GM19438 (cell line): Measurements from ENCODE around the gene RALGPS1.

Experiments
- ATAC-seq: cut with Tn5 transposase; IDR thresholded peaks from one replicate; pipeline ENCODE4 v1.9.1; 2021; ENCODE audit warnings: low read depth; ENCODE audit not compliant: unreplicated experiment

Gene RALGPS1, protein sequence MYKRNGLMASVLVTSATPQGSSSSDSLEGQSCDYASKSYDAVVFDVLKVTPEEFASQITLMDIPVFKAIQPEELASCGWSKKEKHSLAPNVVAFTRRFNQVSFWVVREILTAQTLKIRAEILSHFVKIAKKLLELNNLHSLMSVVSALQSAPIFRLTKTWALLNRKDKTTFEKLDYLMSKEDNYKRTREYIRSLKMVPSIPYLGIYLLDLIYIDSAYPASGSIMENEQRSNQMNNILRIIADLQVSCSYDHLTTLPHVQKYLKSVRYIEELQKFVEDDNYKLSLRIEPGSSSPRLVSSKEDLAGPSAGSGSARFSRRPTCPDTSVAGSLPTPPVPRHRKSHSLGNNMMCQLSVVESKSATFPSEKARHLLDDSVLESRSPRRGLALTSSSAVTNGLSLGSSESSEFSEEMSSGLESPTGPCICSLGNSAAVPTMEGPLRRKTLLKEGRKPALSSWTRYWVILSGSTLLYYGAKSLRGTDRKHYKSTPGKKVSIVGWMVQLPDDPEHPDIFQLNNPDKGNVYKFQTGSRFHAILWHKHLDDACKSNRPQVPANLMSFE

DNA sequence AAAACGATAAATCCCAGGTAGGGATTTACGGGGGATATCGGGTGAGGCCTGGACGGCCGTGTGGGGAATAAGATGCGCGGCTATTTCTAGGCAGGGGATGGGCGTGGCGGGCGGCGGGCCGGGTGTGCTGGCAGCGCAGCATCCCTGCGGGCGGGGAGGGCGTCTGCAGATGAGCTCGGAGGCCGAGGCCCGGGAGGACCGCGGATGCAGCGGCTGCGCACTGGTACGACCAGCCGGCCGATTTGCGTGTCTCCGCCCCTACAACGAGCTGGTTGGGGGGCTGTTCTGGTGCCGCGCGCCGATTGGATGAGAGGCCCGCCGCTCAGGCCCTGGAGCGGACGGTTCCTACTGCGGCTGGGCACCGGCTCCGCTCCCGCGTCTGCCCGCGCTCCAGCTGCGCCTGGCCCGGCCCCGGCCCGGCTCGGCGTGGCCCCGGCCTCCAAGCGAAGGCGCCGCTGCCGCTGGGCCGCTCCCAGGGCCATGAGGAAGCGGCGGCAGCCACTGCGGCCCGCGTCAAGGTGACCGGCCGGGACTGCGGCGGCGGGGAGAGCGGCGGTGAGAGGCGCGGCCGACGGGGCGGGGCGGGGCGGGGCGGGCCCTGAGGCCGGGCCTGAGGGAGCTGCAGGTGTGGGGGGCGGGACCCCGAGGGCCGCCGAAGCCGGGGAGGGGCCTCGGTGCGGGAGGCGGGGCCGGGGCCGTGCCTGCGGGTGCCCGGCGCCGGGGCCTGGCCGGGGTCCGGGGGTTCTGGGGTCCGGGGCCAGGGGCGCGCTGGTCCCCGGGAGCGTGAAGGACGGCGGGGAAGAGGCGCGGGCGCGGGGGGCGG lies at the start of gene RALGPS1:
RALGPS1 (plus strand) TSS at position 325 of the 823 bp plus-strand sequence. CDS start 47,508 bp downstream, outside the sequence.
- ATAC-seq: peak; percentile 99

DNA sequence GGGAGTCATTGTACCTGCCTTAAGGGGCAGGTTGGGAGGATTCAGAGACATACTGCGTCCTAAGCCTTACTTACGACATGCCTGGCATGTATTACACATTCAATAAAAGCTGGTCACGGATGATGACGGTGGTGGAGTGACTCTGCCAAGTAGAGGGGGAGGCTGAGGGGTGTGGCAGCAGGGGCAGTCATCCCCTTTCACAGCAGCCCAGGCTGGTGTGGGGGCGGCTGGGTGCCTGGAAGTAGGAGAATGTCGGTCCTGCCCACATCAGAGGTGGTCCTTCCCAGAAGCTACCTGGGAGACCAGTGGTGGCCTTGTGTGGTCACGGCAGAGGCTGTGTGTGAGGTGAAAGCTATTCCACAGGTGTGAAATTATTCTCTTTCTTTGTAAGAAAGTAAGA lies 45.2 kb upstream of the RALGPS1 start:
- ATAC-seq: no peak

DNA sequence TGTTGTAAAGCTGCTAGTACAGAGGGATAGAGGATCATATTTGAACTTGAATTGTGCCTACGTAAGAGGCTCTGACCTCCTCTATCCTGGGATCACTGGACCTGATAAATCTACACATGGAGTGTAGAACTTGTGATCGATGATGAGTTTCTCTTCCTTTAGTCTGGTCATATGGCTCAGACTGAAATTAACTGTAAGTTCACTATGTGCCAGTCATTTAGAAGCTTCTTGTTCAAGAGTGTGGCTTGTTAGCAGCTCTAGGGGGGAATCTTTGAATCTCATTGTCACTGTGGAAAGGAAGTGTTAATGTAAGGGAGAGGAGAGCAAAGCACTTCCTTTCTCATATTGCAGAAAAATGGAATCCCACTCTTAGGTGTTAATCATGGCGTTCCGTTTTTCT lies 42.1 kb upstream of the RALGPS1 start:
- ATAC-seq: no peak

DNA sequence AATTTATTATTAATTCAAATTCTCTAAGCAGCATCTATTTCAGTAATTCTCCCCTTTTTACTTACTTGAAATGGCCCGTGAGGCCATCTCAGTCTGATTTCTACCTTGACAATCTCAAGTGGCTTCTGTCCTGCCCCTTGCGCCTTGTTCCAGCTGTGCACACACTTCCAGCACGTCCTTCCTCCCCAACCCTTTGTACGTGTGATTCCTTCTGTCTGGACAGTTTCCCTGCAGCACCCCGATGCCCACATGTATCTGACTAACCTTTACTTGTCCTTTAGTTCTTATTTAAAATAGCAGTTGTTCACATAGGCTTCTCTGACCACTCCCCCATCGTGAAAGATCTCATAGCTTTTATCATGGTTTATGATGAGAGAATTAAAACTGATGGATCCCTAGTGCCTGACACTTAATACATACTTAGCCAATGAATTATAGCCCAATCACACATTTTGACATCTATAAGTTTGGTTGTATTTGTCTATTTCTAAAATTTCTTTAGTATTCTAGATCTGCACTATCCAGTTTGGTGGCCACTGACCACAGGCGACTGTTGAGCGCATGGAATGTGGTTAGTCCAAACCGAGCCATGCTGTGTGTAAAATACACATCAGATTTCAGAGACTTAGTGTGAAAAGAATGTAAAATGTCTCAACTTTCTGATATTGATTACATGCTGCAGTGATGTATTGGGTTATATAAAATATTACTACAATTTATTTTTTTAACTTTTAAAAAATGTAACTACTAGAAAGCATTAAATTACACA lies 39.9 kb upstream of the RALGPS1 start:
- no peak for ATAC-seq

DNA sequence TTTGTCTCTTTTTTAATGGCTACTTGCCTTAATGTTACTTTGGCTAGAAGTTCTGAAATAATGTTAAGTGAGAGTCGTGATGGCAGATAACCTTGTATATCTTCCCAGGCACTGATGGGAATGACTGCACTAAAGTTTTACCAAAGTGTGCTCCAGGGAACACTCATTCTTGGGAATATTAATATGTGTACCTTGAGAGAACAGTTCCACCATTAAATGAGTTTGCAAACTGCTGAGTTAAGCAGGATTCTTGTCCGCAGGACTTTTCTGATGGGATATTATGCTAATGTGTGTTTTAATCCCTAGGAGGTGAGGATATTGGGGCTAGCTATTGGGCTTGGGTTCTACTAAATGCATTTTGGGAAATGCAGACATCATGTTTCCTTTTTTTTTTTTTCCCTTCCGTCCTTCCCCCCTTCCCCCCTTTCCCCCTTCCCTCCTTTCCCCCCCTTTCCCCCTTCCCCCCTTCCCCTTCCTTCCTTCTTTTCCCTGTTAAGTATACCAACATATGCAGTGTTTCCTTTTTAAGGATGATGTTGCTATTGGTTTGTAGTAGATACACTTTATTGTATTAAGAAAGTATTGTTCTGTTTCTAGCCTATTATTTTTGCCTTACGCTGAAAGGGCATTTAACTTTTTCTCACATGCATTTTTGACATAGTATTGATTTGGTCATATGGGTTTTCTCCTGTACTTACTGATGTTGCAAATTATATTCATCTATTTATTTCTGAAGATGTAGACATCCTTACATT lies 38.6 kb upstream of the RALGPS1 start:
- no peak for ATAC-seq

DNA sequence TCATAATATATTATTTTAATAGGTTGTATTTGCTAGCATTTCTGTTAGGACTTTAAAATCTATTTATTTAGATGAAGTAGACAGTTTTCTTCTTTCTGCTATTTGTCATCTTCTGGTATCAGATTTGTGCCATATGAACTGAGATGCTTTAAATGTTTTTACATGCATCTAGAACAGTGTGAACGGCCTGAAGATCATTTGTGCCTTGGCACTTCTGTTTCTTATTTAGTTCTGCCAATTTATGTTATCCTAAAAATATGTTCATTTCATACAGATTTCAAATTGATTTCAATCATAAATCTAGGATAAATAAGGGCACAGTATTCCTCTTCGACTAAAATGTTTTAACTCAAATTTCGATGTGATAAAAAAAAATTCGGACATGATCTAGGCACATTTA lies 38.1 kb upstream of the RALGPS1 start:
- ATAC-seq: no peak

DNA sequence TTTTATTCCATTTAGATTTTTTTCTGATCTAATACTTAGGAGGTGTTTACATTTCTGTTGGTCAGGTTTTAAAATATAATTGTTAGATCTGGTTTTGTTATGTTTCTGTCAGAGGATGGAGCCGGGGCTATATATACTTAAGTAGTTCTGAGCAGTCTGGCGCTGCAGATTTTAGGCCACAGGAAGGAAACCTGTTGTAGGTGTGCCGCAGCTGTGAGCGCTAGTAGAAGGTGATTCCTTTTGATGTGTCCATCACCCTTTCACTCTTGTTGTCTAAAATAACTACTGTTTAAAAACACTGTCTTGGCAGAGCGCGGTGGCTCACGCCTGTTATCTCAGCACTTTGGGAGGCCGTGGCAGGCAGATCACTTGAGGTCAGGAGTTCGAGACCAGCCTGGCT lies 37.2 kb upstream of the RALGPS1 start:
- no peak for ATAC-seq

DNA sequence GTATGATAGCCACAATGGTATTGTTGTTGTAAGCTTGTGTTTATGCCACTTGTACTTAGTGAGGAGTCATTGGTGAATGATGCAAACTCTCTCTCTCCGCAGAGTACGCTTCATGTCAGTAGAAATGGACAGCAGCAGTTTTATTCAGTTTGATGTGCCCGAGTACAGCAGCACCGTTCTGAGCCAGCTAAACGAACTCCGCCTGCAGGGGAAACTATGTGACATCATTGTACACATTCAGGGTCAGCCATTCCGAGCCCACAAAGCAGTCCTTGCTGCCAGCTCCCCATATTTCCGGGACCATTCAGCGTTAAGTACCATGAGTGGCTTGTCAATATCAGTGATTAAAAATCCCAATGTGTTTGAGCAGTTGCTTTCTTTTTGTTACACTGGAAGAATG lies 35.3 kb upstream of the RALGPS1 start:
- no peak for ATAC-seq

DNA sequence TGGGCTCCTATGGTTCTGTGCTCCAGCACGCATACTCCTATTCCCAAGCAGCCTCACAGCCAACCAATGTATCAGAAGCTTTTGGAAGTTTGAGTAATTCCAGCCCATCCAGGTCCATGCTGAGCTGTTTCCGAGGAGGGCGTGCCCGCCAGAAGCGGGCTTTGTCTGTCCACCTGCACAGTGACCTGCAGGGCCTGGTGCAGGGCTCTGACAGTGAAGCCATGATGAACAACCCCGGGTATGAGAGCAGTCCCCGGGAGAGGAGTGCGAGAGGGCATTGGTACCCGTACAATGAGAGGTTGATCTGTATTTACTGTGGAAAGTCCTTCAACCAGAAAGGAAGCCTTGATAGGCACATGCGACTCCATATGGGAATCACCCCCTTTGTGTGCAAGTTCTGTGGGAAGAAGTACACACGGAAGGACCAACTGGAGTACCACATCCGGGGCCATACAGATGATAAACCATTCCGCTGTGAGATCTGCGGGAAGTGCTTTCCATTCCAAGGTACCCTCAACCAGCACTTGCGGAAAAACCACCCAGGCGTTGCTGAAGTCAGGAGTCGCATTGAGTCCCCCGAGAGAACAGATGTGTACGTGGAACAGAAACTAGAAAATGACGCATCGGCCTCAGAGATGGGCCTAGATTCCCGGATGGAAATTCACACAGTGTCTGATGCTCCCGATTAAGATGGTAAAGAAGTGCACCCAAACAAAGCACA lies 34.2 kb upstream of the RALGPS1 start:
- no peak for ATAC-seq

DNA sequence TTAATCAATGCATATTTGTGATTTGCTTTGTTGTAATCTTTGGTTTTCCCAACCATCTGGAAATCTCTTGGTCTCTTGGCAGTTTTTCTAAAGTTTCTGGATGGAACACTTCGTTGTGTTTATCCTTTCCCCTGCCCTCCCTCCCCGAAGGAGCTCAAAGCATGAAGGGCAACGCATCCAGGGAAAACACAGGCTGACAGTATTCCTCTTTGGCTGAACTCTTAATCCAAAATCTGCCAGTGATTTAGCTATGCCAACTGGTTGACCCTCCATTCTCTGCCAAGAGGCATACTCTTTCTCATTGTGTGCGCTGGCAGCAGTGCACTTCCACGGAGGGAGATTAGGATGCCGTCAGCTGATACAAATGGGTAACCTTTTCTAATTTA lies 33.6 kb upstream of the RALGPS1 start:
- ATAC-seq: no peak

DNA sequence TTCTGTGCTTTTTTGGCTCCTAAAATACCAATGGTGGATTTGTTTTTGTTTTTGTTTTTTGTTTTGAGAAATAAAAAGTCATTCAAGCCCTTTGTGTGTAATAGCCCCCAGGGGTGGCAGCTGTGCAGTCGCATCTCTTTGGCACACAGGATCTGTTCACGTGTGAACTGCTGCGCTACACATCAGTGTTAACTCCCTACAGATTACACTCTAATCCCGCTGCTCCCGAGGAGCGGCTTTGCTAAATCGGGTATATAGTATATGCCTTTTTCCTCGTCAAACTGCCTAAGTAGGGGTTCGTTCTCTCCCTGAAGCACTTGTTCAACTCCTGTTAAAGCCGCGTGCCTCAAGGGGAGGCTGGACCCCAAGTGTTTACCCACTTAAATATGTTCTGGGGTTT lies 31.8 kb upstream of the RALGPS1 start:
- ATAC-seq: no peak

DNA sequence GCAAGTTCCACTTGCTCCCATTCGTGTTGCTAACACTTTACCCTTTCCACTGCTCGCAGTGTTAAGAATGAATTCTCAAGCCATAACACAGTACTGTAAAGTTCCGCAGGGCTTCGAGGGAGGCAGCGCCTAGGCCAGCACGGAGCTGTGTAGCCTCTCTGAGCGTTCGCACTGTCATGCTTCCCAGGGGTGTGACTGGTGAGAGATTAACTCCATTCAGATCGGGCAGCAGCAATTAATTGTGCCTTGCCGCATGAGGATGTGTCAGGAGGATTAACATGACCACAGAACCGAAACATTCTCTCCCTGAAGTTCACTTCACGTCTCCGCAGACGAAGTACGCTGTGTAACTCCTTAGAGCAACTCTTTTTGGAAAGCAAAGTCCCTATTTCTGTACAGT lies 30.9 kb upstream of the RALGPS1 start:
- no peak for ATAC-seq

DNA sequence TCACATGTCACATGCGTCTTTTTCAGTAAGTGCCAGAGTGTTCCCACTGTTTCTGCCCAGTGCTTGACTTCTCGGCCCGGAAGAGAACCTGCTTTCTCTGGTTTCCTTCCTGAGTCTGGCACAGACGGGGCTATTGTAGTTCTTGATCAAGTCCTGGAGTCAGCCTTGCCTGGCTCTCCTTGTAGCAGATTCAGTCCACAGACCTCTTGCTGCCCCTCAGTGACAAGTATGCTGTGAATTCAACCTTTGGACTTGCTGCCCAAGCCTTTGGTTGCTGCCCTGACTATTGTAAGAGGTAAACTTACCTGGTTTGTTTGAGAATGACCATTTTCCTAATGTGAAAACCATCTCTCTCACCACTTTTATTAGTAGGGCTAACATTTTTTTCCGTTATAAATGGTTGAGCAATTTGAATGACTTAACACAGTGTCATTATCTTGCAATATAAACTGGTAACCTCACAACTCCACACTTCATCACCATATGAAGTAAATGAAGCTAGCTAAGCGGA lies 29.4 kb upstream of the RALGPS1 start:
- no peak for ATAC-seq

DNA sequence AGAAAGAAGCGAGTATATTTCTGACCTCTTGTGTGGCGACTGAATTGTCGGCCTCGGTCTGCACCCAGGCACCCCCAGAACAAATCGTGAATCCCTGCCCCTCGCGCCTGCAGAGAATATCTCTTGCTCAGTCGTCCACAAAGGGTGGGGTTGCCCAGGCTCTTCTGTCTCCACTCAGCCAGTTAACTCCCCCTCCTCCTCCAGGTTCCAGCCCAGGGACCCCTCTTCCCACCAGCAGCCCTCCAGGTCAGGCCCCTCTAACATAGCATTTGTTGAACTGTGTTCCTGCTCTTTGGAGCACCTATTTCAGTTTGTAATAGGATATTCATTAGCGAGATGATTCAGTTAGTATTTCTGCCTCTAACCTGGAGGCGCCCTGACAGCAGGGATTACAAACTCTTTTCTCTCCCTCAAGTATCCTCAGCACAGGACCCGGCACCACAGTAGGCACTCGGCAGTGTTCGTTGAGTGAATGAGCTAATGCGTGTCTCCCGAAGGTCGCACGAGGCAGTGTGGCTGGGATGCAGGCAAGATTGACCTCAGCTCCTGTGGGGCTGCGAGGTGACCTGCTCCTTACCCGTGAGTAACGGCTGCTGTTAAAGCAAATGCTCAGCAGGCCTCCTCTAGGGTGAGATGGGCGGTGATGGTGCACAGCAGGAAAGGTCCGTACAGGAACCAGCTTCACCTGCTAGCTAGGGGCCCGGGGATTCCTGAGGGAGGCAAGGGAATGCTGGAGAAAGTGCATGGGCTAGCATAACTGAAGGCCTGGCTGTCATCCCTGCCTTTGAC lies 28.4 kb upstream of the RALGPS1 start:
- no peak for ATAC-seq

DNA sequence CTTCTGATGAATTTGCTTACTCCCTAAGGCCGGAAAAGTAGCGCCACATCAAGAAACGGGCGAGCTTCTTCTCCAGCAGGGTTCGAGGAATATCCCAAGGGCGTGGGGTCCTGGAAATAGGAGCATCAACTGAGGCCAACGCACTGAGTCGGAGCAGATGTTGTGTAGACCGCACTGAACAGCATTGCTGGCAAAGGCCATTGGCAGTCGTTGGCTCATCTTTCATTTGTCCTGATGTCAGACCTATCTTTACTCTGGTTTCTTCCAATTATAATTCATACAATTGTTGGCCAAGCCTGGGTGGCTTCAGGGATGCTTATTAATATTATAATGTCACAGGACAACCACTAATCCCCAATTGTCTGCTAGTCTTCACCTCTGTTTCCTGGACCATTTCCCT lies 27.7 kb upstream of the RALGPS1 start:
- no peak for ATAC-seq

DNA sequence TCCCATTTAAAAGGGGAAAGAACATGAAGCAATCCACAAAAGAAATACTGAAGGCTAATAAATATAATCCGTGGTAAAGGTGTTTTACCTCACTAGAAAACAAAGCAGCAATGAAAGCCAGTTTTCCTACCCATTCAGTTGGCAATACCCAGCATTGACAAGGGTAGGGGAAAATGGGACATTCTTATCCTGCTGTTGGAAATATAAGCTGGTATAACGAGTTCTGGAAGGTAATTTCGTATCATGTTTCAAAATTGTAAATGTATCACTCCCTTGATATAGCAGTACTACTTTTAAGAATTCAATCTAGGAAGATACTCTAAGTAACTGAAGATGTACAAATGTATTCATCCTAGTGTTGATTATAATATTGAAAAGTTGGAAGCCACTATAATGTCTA lies 22.9 kb upstream of the RALGPS1 start:
- no peak for ATAC-seq

DNA sequence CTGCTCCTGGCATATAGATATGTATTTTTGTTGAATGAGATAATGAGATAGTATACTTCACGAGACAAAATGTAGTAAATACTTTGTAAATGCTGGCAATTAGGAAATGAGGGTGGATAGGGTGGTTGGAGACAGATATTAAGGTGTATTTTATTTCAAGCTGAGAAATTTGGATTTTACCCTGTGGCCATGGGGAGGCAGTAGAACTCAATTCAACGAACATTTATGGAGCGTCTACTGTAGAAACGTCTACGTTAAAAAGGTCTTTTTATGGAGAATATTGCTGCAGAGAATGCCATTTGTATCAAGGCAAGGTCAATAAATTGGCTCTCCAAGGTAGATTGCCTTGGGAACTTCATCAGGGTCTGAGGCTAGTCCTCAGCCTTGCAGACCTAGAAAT lies 21.5 kb upstream of the RALGPS1 start:
- no peak for ATAC-seq

DNA sequence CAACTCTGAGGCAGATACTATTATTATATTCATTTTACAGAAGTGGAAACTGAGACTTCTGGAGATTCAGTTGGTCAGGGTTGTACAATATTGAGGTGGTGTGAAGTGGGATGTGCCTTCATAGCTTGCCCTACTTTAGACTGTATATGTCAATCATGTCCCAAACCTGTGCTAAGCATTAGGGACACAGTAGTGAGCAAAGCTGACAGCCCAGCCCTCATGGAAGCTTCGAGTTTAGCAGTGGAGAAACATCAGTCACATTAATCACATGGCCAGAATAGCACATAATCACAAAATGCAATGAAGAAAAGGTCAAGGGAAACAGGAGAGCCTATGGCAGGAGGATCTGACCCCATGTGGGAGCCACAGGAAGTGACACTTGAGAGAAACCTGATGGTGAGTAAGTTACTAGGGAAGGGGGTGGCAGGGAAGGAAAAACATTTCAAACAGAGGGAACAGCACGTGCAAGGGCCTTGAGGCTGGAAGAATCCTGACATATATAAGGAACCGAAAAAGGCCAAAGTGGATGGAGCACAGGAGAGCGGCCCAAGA lies 20.5 kb upstream of the RALGPS1 start:
- ATAC-seq: no peak
